T follicular helper cell (primary cell): Measurements from ENCODE around the gene NEIL1.
"Not testable (repeated sequence)": the region's sequence is repeated elsewhere in the genome, so short reads cannot be mapped to it uniquely, and the experiment has no call there.

Source experiments
- DNase-seq: peaks from one replicate; pipeline ENCODE4 v3.0.0-alpha.2; 2020; ENCODE audit warnings: low read depth

NEIL1 gene

GRCh38 chr15:75380773-75381172 is 33.9 kb downstream of the NEIL1 start:
- no peak for DNase-seq

- not testable (repeated sequence) for DNase-seq
Measured at GRCh38 chr15:75383986-75384385, 37.1 kb downstream of the NEIL1 start.

GRCh38 chr15:75389791-75390382 is 43.0 kb downstream of the NEIL1 start:
- DNase-seq = no peak

DNA sequence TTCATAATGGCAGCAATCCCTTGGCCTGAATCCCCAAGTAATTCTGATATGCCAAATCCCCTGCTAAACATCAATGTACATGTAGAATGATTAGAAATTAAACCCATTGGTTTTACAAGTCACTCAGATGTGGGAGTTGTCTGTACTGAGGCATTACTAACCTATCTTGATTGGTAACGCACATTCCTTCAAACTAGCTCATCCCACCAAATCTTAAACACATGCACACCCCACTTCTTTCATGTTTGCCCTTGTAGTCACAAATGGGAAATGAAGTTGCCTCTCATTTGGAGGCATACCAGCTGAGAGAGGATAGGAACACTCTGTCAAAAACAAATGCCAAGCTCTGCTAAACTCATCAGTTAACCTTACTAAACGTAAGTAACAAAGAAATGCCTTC is 50.7 kb downstream of the NEIL1 start:
- DNase-seq = no peak

DNA sequence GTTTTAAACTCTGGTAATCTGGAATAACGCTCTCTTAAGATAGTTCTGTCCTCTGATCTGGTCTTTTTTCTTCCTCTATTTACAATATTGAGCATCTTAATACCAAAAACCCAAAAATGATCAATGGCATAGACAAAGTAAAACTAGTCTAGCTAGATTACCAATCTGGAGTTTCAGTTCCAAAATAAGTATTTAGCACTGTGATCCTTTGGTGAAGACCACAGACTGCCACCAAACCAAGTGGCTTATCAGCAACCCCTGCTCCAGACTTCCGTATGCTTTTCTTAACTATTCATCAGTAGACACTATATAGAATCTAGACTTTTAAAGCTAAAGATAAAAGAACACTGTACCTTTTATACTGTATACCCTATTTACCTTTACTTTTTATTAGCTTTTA is 57.1 kb downstream of the NEIL1 start:
- DNase-seq = no peak
